Keratinocyte (primary cell): ENCODE data around the gene CRB2.

ENCODE experiments used
- CTCF ChIP-seq, 3 experiments: IDR thresholded peaks in 1 of 3; conservative IDR thresholded peaks in 1 of 3; optimal IDR thresholded peaks in 1 of 3; 2 replicates in 2 of 3; 3 replicates in 1 of 3; pipeline versions ENCODE3 to v1.5.1; 2011; ENCODE audit warnings: low read length in 3 of 3, mild to moderate bottlenecking in 3 of 3, moderate library complexity in 2 of 3, control low read depth in 1 of 3, inconsistent platforms in 1 of 3; ENCODE audit not compliant: insufficient read depth in 2 of 3; ENCODE audit errors: extremely low read depth in 1 of 3
- EZH2 ChIP-seq: IDR thresholded peaks from one replicate; pipeline ENCODE4 v1.6.1; 2012; ENCODE audit warnings: inconsistent platforms, mild to moderate bottlenecking, low read length, moderate library complexity

GRCh38 chr9:123361086-123361730 lies 5.2 kb downstream of the CRB2 start:
- TF ChIP-seq CTCF (optimal IDR thresholded peaks at IDR 0.05 in 1 of 3, IDR thresholded peaks at IDR 0.05 in 1 of 3, conservative IDR thresholded peaks at IDR 0.05 in 1 of 3; ENCODE audit: extremely low read depth in 1 of 3, insufficient read depth in 2 of 3, low read length in 3 of 3) (no peak), EZH2 (no peak)
